Measurements from ENCODE around the gene EVPL. TPM values are rescaled to one million over a fixed set of nuclear protein-coding genes. Genes with fewer than 3 reads are reported as not detected.
A peak's percentile ranks its signal among the peaks of the same experiment; 100 is the strongest.

Gene EVPL
- total and polyA plus RNA-seq, 2 of the 13 experiments (the other 11 are each of a cell fraction or from before 2014, with no cell fraction given), result 2.1 to 8.2 TPM

- TF ChIP-seq PRDM10 (CRISPR knock-in tag; IDR thresholded peaks at IDR 0.05; ENCODE audit: low read depth), result 0 out of 2 replicates have a peak, but pooled peaks have one; percentile 67
- TF ChIP-seq TBX2 (CRISPR knock-in tag; IDR thresholded peaks at IDR 0.05; ENCODE audit: borderline replicate concordance), result 0 out of 2 replicates have a peak, but pooled peaks have one; percentile 66
- no peak for TF ChIP-seq ZFP1 (CRISPR knock-in tag; IDR thresholded peaks at IDR 0.05)
- peak; percentile 5; the same call in 1 of the 2 replicates for TF ChIP-seq ZNF558 (CRISPR knock-in tag; IDR thresholded peaks at IDR 0.05; ENCODE audit: borderline replicate concordance)
- no peak for TF ChIP-seq RFX1 (IDR thresholded peaks at IDR 0.05)
- TF ChIP-seq ZNF790 (CRISPR knock-in tag; IDR thresholded peaks at IDR 0.05; ENCODE audit: borderline replicate concordance), result no peak; the same call in 1 of the 2 replicates
- peak; percentile 79 for TF ChIP-seq ZNF274 (CRISPR knock-in tag; IDR thresholded peaks at IDR 0.05)
- no peak; the same call in 1 of the 2 replicates for TF ChIP-seq ZMYM4 (CRISPR knock-in tag; IDR thresholded peaks at IDR 0.05)
- no peak for TF ChIP-seq ZSCAN30 (CRISPR knock-in tag; IDR thresholded peaks at IDR 0.05)
- TF ChIP-seq TAF1 (CRISPR knock-in tag; IDR thresholded peaks at IDR 0.05), result peak; percentile 53; the same call in 1 of the 2 replicates
- TF ChIP-seq ETV6 (CRISPR knock-in tag; conservative IDR thresholded peaks at IDR 0.05), result peak; percentile 55; the same call in 1 of the 2 replicates
- TF ChIP-seq SNAPC4 (CRISPR knock-in tag; IDR thresholded peaks at IDR 0.05), result no peak
- no peak for TF ChIP-seq RAD51 (IDR thresholded peaks at IDR 0.05; ENCODE audit: borderline replicate concordance)
- TF ChIP-seq KLF15 (CRISPR knock-in tag; IDR thresholded peaks at IDR 0.05; ENCODE audit: borderline replicate concordance), result no peak
- no peak for TF ChIP-seq ARNT (IDR thresholded peaks at IDR 0.05)
- peak; percentile 84 for TF ChIP-seq MEIS2 (CRISPR knock-in tag; IDR thresholded peaks at IDR 0.05)
- TF ChIP-seq SAFB2 (CRISPR knock-in tag; IDR thresholded peaks at IDR 0.05; ENCODE audit: borderline replicate concordance, low read depth), result 0 out of 2 replicates have a peak, but pooled peaks have one; percentile 43
- no peak for TF ChIP-seq PHB2 (IDR thresholded peaks at IDR 0.05; ENCODE audit: partially characterized antibody)
- TF ChIP-seq, protein P1, sequence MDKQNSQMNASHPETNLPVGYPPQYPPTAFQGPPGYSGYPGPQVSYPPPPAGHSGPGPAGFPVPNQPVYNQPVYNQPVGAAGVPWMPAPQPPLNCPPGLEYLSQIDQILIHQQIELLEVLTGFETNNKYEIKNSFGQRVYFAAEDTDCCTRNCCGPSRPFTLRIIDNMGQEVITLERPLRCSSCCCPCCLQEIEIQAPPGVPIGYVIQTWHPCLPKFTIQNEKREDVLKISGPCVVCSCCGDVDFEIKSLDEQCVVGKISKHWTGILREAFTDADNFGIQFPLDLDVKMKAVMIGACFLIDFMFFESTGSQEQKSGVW (CRISPR knock-in tag; IDR thresholded peaks at IDR 0.05; ENCODE audit: borderline replicate concordance), result no peak
- TF ChIP-seq DNMT1 (CRISPR knock-in tag; IDR thresholded peaks at IDR 0.05), result no peak
- TF ChIP-seq ATM (IDR thresholded peaks at IDR 0.05; ENCODE audit: borderline replicate concordance), result no peak
Measured at GRCh38 chr17:75996665-75997590, 30.2 kb downstream of the EVPL start (continued).

All from HepG2 (cell line).